ENCODE data around the gene ZNF443. TPM values are rescaled to one million over a fixed set of nuclear protein-coding genes. Genes with fewer than 3 reads are reported as not detected.
"Not testable (repeated sequence)": the region's sequence is repeated elsewhere in the genome, so short reads cannot be mapped to it uniquely, and the experiment has no call there.

ZNF443 gene
- total RNA-seq, 2 experiments from 2014 or later = 3.2 to 3.7 TPM

DNA sequence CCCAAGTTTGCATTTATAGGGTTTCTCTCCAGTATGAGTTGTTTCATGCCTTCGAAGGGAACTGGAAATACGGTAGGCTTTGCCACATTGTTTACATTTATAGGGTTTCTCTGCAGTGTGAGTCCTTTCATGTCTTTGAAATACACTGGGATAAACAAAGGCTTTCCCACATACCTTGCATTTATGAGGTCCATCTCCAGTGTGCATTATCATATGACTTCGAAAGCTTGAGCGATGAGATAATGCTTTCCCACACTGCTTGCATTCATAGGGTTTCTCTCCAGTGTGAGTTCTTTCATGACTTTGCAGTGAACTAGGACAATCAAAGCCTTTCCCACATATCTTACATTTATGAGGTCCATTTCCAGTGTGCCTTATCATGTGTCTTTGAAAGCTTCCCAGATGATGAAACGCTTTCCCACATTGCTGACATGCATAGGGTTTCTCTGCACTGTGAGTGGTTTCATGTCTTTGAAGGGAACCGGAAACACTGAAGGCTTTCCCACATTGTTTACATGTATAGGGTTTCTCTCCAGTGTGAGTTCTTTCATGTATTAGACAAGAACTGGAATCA lies 10.0 kb downstream of the ZNF443 start:
- POLR2A ChIA-PET = not testable (repeated sequence)

DNA sequence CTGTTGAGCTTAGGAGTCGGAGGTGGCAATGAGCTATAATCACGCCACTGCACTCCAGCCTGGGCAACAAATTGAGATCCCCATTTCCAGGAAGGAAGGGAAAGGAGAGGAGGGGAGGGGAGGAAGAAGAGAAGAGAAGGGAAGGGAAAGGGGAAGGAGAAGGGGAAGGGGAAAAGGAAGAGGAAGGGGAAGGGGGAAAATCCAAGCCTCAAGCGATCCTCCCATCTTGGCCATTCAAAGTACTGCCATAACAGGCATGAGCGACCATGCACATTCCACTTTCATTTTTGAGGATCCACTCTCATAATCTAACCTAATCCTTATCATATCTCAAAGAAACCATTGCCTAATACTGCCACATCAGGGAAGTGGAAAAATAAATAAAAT lies 14.9 kb downstream of the ZNF443 start:
- ChIA-PET POLR2A (interaction anchor here (0.6 kb wide), 1 partner anchor 916 kb away, joined by 3 read pairs; no protein-coding TSS in a partner anchor), CTCF (no interaction called here)

More for the DNA sequence above, 10.0 kb downstream of the ZNF443 start:
- CTCF ChIA-PET = not testable (repeated sequence)

DNA sequence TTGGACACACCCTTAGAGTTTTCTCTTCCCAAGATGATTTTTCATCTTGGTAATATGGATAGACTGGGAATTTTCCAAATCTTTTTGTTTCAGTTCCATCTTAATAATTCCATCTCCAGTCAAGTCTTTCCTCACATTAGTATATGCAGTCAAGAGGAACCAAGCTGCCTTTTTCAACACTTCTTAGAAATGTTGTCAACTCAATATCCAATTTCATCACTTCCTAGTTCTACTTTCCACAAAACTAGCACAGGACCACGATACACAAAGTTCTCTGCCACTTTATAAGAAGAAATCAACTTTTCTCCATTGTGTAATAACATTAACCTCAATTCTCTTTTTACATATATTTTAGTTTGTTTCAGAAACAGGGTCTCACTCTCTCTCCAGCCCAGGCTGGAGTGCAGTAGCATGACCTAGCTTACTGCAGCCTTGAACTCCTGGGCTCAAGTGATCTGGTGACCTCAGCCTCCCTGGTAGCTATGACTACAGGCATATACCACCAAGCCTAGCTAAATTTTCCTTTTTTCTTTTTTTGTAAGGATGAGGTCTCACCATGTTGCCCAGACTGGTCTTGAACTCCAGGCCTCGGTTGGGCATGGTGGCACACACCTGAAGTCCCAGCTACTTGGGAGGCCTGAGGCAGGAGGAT lies 15.5 kb downstream of the ZNF443 start:
- ChIA-PET POLR2A (no interaction called here), CTCF (no interaction called here)

DNA sequence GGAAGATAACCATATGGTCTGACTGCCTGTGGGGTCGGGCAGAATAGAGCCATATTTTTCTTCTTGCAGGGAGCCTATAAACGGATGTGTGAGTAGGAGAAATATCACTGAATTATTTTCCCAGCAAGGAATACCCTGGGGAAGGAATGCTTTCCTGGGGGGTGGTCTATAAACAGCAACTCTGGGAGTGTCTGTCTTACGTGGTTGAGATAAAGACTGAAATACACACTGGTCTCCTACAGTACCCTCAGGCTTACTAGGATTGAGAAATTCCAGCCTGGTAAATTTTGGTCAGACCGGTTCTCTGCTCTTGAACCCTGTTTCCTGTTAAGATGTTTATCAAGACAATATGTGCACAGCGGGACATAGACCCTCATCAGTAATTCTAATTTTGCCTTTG lies 23.5 kb downstream of the ZNF443 start:
- CTCF ChIA-PET, POLR2A ChIA-PET: not testable (repeated sequence)

DNA sequence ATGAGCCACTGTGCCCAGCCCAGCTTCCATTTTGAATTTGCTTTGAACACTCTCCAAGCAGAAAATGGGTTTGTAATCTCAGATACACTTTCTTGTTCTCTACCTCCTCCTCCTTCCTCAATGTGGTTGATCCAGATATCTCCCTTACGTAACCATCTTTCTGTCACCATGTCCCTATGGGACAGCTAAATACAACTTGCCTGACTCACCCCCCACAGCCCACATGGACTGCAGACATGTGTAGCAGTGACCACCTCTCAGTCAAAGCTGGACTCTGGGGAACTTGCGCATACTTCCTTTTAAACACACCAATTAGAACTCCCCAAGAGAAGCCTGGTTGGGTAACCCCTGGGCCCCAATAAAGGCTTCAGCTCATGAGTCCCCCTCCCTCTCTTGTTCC lies 28.9 kb downstream of the ZNF443 start:
- ChIA-PET POLR2A (no interaction called here), CTCF (no interaction called here)

DNA sequence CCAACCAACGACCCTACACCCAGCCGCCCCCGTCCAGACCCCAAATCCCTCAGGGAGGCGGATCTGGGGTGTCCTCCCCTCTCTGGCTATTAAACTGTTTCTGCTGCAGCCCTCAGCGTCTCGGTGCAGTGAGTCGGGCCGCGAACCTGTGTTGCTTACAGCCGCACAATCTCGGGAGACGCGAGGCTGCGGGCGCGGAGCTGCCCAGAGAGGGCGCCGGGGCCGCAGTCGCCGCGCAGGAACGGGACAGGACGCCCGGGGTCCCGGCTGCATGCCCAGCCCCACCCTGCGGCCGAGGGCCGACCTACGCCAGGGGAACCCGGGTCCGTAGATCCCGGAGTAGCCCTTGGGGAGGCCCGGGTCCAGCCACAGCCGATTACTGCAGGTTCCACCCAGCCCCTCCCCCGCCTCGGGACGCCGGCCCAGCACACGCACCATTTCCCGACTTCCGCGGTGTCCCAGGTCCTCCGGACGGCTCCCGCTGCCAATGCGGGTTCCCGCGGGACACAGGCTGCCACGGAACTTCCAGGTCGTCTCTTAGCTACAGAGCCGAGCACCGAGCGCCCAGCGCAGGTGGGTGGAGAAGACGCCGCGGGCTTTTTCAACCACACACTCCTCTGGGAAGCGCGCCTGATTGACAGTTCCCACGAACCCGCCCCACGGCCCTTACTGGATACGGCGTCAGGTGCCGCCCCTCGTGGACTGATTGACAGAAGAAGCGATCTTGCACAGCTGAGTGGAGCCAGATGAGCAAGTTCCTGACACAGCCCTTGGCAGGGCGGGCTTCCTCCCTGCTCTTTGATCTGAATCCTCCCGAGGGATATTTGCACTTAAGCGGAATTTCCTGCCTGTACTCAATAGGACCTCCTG lies 40.0 kb downstream of the ZNF443 start, which contains the start of gene ZNF799:
Gene ZNF799, minus strand, starts transcription at position 639 of the 870 bp plus-strand sequence. Its CDS starts 201 bp downstream, at position 438.
- POLR2A ChIA-PET = interaction anchor here (0.7 kb wide), 2 partner anchors 533 to 1471 kb away, joined by 4 to 5 read pairs; partner anchors contain the start of gene FARSA
- CTCF ChIA-PET = interaction anchor here (0.6 to 1.5 kb wide), 6 partner anchors 67 to 556 kb away, joined by 3 to 5 read pairs (median 4); no protein-coding TSS in a partner anchor

DNA sequence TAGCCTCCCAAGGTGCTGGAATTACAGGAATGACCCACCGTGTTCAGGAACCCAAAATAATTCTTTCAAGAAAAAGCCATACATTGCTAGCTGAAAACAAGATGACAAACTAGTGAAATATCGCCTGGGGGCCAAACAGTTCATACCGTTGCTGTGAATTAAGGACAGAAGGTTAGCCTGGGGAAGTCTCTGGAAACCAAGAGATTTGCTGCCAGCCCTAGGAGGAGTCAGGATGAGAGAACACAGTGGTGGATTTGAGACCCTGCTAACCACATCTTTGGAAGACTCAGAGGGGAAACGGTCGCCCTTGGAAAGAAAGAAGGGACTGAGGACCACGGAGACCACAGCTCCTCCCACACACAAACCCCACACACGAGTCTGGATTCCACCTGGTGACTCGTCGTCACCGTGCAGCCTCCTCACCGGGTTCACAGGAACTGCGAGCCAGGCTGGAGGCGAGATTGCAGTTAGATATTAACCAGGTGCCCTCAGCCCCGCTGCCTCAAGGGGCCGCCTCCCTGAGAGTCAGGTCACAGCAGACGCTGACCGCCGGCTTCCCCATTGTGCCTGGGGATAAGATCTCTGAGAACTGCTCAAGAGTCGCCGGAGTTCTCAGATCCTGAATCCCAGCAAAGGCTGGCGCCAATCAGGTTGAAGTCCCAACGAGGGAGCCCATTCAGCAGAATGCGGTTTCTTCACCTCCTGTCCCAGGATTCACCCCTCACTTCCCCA lies 40.8 kb downstream of the ZNF443 start:
- CTCF ChIA-PET, POLR2A ChIA-PET: not testable (repeated sequence)

DNA sequence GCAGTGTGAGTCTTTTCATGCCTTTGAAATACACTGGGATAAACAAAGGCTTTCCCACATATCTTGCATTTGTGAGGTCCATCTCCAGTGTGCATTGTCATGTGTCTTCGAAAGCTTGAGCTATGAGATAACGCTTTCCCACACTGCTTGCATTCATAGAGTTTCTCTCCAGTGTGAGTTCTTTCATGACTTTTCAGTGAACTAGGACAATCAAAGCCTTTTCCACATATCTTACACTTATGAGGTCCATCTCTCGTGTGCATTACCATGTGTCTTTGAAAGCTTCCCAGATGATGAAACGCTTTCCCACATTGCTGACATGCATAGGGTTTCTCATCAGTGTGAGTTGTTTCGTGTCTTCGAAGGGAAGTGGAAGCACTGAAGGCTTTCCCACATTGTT lies 49.7 kb downstream of the ZNF443 start:
- POLR2A ChIA-PET = not testable (repeated sequence)
- CTCF ChIA-PET = interaction anchor here (0.6 kb wide), 1 partner anchor 212 kb away, joined by 3 read pairs; no protein-coding TSS in a partner anchor

DNA sequence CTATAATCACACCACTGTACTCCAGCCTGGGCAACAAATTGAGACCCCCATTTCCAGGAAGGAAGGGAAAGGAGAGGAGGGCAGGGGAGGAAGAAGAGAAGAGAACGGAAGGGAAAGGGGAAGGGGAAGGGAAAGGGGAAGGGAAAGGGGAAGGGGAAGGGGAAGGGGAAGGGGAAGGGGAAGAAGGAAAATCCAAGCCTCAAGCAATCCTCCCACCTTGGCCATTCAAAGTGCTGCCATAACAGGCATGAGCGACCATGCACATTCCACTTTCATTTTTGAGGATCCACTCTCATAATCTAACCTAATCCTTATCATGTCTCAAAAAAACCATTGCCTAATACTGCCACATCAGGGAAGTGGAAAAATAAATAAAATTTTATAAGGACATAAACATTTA lies 54.5 kb downstream of the ZNF443 start:
- CTCF ChIA-PET, POLR2A ChIA-PET: not testable (repeated sequence)

DNA sequence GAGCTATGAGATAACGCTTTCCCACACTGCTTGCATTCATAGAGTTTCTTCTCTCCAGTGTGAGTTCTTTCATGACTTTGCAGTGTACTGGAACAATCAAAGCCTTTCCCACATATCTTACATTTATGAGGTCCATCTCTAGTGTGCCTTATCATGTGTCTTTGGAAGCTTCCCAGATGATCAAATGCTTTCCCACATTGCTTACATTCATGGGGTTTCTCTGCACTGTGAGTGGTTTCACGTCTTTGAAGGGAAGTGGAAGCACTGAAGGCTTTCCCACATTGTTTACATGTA lies 60.4 kb downstream of the ZNF443 start:
- ChIA-PET POLR2A (no interaction called here), CTCF (interaction anchor here (0.6 kb wide), 1 partner anchor 80 kb away, joined by 4 read pairs; no protein-coding TSS in a partner anchor)

DNA sequence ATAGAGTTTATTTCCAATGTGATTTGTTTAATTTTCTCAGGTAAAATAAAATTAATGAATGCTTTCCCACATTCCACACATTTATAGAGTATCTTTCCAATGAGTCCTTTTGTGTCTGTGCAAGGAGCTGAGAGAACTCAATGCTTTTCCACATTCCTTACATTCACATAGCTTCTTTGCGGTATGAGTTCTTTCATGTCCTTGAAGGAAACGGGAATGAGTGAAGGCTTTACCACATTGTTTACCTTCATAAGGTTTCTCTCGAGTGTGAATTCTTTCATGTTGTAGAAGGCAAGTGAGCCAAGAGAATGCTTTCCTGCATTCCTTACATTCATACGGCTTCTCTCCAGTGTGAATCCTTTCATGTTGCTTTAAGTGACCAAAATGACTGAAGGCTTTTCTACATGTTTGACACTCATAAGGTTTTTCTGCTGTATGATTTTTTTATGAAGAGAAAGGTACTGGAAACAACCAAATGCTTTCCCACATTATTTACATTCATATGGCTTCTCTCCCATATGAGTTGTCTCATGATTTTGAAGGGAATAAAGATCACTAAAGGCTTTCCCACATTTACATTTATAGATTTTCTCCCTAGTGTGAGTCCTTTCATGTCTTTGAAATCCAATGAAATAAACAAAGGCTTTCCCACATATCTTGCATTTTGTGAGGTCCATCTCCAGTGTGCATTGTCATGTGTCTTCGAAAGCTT lies 60.9 kb downstream of the ZNF443 start:
- ChIA-PET CTCF (interaction anchor here (0.6 kb wide), 1 partner anchor 79 kb away, joined by 4 read pairs; no protein-coding TSS in a partner anchor), POLR2A (no interaction called here)

Other genes with a start within 250 kb of the ZNF443 start
- 1 to 10 TPM; 6.4 to 6.9 TPM for gene ZNF44, start 146.1 kb downstream of the ZNF443 start, total RNA-seq
- 1 to 10 TPM; 3.2 to 3.5 TPM for gene ZNF563, start 107.4 kb downstream of the ZNF443 start, total RNA-seq
- 1 to 10 TPM; 1.5 to 2.5 TPM for gene ZNF442, start 75.3 kb downstream of the ZNF443 start, total RNA-seq
- gene ZNF799, start 39.8 kb downstream of the ZNF443 start, total RNA-seq = 1 to 10 TPM; 2.8 to 3.8 TPM
- 1 to 10 TPM; 1.7 to 2.2 TPM for gene ZNF709, start 43.8 kb upstream of the ZNF443 start, total RNA-seq
- gene ZNF564, start 110.5 kb upstream of the ZNF443 start, total RNA-seq = 1 to 10 TPM; 6.3 to 6.9 TPM
- 1 to 10 TPM; 7.1 to 8.1 TPM for gene ZNF490, start 169.8 kb upstream of the ZNF443 start, total RNA-seq
- gene ZNF791, start 169.9 kb upstream of the ZNF443 start, total RNA-seq = 10 to 100 TPM; 21.0 to 27.3 TPM
- gene MAN2B1, start 225.7 kb upstream of the ZNF443 start, total RNA-seq = 10 to 100 TPM; 96.6 to 98.2 TPM
- 10 to 100 TPM; 22.4 to 23.7 TPM for gene WDR83, start 225.8 kb upstream of the ZNF443 start, total RNA-seq
- 100 to 1,000 TPM; 100 to 106 TPM for gene DHPS, start 240.9 kb upstream of the ZNF443 start, total RNA-seq
- not detected for gene GNG14, start 247.0 kb upstream of the ZNF443 start, total RNA-seq

Data from activated CD8-positive, alpha-beta memory T cell treated with anti-CD3 and anti-CD28 coated beads for 36 hours (primary cell).